ENCODE measurements around the gene DOK5.

DOK5 gene

GRCh38 chr20:54517241-54517975 lies 42.0 kb downstream of the DOK5 start:
- Histone ChIP-seq H3K9me3 (replicated peaks in 1 of 11) (peaks cover 7 to 12% (median 8%) of the 10 kb centered on the region in 11 experiments; a peak in 18 of 22 replicates), H3K36me3 (no peaks in the 10 kb centered on the region)

GRCh38 chr20:54524849-54525248 lies 49.5 kb downstream of the DOK5 start:
- Histone ChIP-seq H3K4me1 (peaks cover 0 to 25% (median 2%) of the 10 kb centered on the region in 10 experiments; a peak in 10 of 20 replicates), H3K27me3 (no peaks in the 10 kb centered on the region), H3K4me2 (peak overlapping the region in 3 of 11 experiments; percentile 14 to 30 (median 26); a peak in 3 of 22 replicates), H3K27ac (no peak overlapping the region), H3K9ac (no peak overlapping the region), H3K9me3 (replicated peaks in 1 of 11) (peaks cover 0 to 13% (median 0%) of the 10 kb centered on the region in 11 experiments; a peak in 6 of 22 replicates), H3K4me3 (no peak overlapping the region), H4K20me1 (no peaks in the 10 kb centered on the region), H3K36me3 (no peaks in the 10 kb centered on the region)
- TF ChIP-seq Cebpa-rat (IDR thresholded peaks at IDR 0.05), result no peak

More at GRCh38 chr20:54517241-54517975, 42.0 kb downstream of the DOK5 start:
- Histone ChIP-seq H3K27ac (no peak overlapping the region), H3K4me1 (0 out of 20 replicates have a peak, but pooled peaks cover 0 to 7% (median 0%) of the 10 kb centered on the region in 10 experiments), H3K27me3 (no peaks in the 10 kb centered on the region), H3K4me2 (no peak overlapping the region), H4K20me1 (no peaks in the 10 kb centered on the region), H3K4me3 (no peak overlapping the region), H3K9ac (no peak overlapping the region)
- no peak for TF ChIP-seq Cebpa-rat (IDR thresholded peaks at IDR 0.05)

GRCh38 chr20:54525916-54526590 lies 50.7 kb downstream of the DOK5 start:
- Histone ChIP-seq H3K4me3 (no peak overlapping the region), H4K20me1 (no peaks in the 10 kb centered on the region), H3K4me1 (peaks cover 0 to 25% (median 2%) of the 10 kb centered on the region in 10 experiments; a peak in 10 of 20 replicates), H3K27me3 (no peaks in the 10 kb centered on the region), H3K4me2 (peak overlapping the region in 5 of 11 experiments; percentile 7 to 43 (median 28); a peak in 5 of 22 replicates), H3K9me3 (replicated peaks in 1 of 11) (peaks cover 0 to 25% (median 10%) of the 10 kb centered on the region in 11 experiments; a peak in 13 of 22 replicates), H3K36me3 (no peaks in the 10 kb centered on the region), H3K9ac (no peak overlapping the region), H3K27ac (peak overlapping the region in 1 of 11 experiments; percentile 28; a peak in 1 of 22 replicates)
- no peak for TF ChIP-seq Cebpa-rat (IDR thresholded peaks at IDR 0.05)

- Histone ChIP-seq H3K4me3 (no peak overlapping the region), H3K4me1 (peaks cover 0 to 25% (median 2%) of the 10 kb centered on the region in 10 experiments; a peak in 10 of 20 replicates), H3K9me3 (replicated peaks in 1 of 11) (peaks cover 0 to 29% (median 13%) of the 10 kb centered on the region in 11 experiments; a peak in 13 of 22 replicates), H3K27me3 (no peaks in the 10 kb centered on the region), H3K4me2 (no peak overlapping the region), H3K36me3 (no peaks in the 10 kb centered on the region), H4K20me1 (no peaks in the 10 kb centered on the region), H3K27ac (no peak overlapping the region), H3K9ac (no peak overlapping the region)
- TF ChIP-seq Cebpa-rat (IDR thresholded peaks at IDR 0.05), result no peak
Observed at GRCh38 chr20:54526801-54527200, 51.4 kb downstream of the DOK5 start.

GRCh38 chr20:54532573-54532972 lies 57.2 kb downstream of the DOK5 start:
- Histone ChIP-seq H3K9ac (no peak overlapping the region), H3K27ac (peak overlapping the region in 1 of 11 experiments; percentile 29; a peak in 1 of 22 replicates), H3K4me1 (peaks cover 13 to 30% (median 25%) of the 10 kb centered on the region in 10 experiments), H3K4me3 (no peak overlapping the region), H3K27me3 (no peaks in the 10 kb centered on the region), H3K36me3 (no peaks in the 10 kb centered on the region), H4K20me1 (no peaks in the 10 kb centered on the region), H3K9me3 (replicated peaks in 1 of 11) (peaks cover 3 to 42% (median 22%) of the 10 kb centered on the region in 11 experiments; a peak in 17 of 22 replicates), H3K4me2 (no peak overlapping the region)
- TF ChIP-seq Cebpa-rat (IDR thresholded peaks at IDR 0.05), result no peak

- TF ChIP-seq Cebpa-rat (IDR thresholded peaks at IDR 0.05), result no peak
- H3K27ac ChIP-seq, result peak overlapping the region in 10 of 11 experiments; percentile 29 to 83 (median 72); a peak in 17 of 22 replicates
- H3K9me3 ChIP-seq (replicated peaks in 1 of 11), result peaks cover 17 to 47% (median 35%) of the 10 kb centered on the region in 11 experiments; a peak in 20 of 22 replicates
- H3K4me3 ChIP-seq, result no peak overlapping the region
- H3K36me3 ChIP-seq, result no peaks in the 10 kb centered on the region
- peaks cover 13 to 30% (median 25%) of the 10 kb centered on the region in 10 experiments for H3K4me1 ChIP-seq
- H4K20me1 ChIP-seq, result no peaks in the 10 kb centered on the region
- H3K27me3 ChIP-seq, result no peaks in the 10 kb centered on the region
- peak overlapping the region; percentile 27 to 71 (median 57); a peak in 20 of 22 replicates for H3K4me2 ChIP-seq
- peak overlapping the region in 3 of 11 experiments; percentile 15 to 60 (median 50); a peak in 6 of 22 replicates for H3K9ac ChIP-seq
Observed at GRCh38 chr20:54534101-54534500, 58.7 kb downstream of the DOK5 start.

GRCh38 chr20:54535033-54535432 lies 59.6 kb downstream of the DOK5 start:
- Histone ChIP-seq H3K27ac (peak overlapping the region; percentile 29 to 83 (median 72); a peak in 20 of 22 replicates), H3K4me2 (peak overlapping the region; percentile 27 to 71 (median 57); a peak in 20 of 22 replicates), H4K20me1 (no peaks in the 10 kb centered on the region), H3K4me1 (peaks cover 13 to 30% (median 25%) of the 10 kb centered on the region in 10 experiments), H3K36me3 (no peaks in the 10 kb centered on the region), H3K27me3 (no peaks in the 10 kb centered on the region), H3K4me3 (no peak overlapping the region), H3K9me3 (replicated peaks in 1 of 11) (peaks cover 22 to 53% (median 44%) of the 10 kb centered on the region in 11 experiments; a peak in 20 of 22 replicates), H3K9ac (peak overlapping the region in 8 of 11 experiments; percentile 1 to 60 (median 28); a peak in 10 of 22 replicates)
- TF ChIP-seq Cebpa-rat (IDR thresholded peaks at IDR 0.05), result no peak

GRCh38 chr20:54535746-54536145 lies 60.4 kb downstream of the DOK5 start:
- H3K4me1 ChIP-seq, result peaks cover 13 to 30% (median 25%) of the 10 kb centered on the region in 10 experiments
- peaks cover 17 to 47% (median 37%) of the 10 kb centered on the region in 11 experiments; a peak in 20 of 22 replicates for H3K9me3 ChIP-seq (replicated peaks in 1 of 11)
- H3K27me3 ChIP-seq, result no peaks in the 10 kb centered on the region
- peak overlapping the region in 9 of 11 experiments; percentile 63 to 83 (median 73); a peak in 15 of 22 replicates for H3K27ac ChIP-seq
- H3K4me2 ChIP-seq, result peak overlapping the region in 6 of 11 experiments; percentile 41 to 71 (median 60); a peak in 10 of 22 replicates
- H4K20me1 ChIP-seq, result no peaks in the 10 kb centered on the region
- peak overlapping the region in 2 of 11 experiments; percentile 1 to 60; a peak in 2 of 22 replicates for H3K9ac ChIP-seq
- no peak for TF ChIP-seq Cebpa-rat (IDR thresholded peaks at IDR 0.05)
- no peaks in the 10 kb centered on the region for H3K36me3 ChIP-seq
- no peak overlapping the region for H3K4me3 ChIP-seq

Data from BLaER1 treated with 17β-estradiol and CSF1 and Interleukin-3, amounts not matched to agents 10 nM and 100 nM (cell line).